Metanephros (tissue), 2 donors: ENCODE measurements around the gene DHH. TPM values are rescaled to one million over a fixed set of nuclear protein-coding genes. Genes with fewer than 3 reads are reported as not detected.

Experiments used
- small RNA-seq: library from RNA; depleted of rRNA; stranded (forward); fragments of <200 nt; gene quantifications from one replicate; pipeline ENCODE3, GENCODE V24; 2014; ENCODE audit warnings: low replicate concordance
- total RNA-seq: library from RNA; depleted of rRNA; stranded (reverse); fragments of >200 nt; gene quantifications from one replicate; pipeline ENCODE4 v1.2.3, GENCODE V29; 2014

DHH gene
- total RNA-seq, result 0.88 TPM

DNA sequence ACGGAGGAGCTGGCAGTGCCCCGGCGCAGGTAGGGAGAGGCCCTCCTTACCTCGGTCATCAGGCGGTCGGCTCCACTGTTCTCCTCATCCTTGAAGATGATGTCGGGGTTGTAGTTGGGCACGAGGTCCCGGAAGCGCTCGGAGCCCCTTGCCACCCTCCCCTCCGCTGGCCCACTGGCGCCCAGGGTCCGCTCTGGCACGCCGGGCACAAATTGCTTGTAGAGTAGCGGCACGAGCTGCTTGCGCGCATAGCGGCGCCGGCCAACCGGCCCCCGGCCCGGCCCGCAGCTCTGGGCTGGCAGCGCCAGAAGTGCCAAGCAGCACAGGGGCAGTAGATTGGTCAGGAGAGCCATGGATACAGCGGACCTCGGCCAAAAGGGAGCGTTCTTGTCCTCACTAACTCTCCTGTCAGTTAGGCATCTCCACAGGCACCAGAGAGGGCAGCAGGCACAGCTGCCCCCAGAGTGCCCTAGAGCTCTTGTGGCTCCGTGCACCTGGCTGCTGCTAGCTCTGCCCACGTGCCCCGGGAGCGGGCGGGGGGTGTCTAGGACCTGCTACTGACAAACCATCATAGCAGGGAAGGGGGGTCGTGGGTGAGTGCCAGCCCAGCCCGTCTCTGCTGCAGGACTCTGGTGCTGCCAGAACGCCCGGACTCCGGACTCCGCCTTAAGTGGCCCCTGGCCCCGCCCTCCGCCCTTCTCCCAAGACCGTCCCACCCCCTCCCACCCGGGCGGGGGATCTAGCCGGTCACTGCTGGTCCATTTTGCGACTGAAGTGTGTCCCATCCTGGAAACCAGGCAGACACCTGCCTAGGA lies at the start of gene DHH:
TSS of gene DHH (minus strand) at position 642 of the 815 bp plus-strand sequence. CDS start at position 353, 289 bp downstream.

DNA sequence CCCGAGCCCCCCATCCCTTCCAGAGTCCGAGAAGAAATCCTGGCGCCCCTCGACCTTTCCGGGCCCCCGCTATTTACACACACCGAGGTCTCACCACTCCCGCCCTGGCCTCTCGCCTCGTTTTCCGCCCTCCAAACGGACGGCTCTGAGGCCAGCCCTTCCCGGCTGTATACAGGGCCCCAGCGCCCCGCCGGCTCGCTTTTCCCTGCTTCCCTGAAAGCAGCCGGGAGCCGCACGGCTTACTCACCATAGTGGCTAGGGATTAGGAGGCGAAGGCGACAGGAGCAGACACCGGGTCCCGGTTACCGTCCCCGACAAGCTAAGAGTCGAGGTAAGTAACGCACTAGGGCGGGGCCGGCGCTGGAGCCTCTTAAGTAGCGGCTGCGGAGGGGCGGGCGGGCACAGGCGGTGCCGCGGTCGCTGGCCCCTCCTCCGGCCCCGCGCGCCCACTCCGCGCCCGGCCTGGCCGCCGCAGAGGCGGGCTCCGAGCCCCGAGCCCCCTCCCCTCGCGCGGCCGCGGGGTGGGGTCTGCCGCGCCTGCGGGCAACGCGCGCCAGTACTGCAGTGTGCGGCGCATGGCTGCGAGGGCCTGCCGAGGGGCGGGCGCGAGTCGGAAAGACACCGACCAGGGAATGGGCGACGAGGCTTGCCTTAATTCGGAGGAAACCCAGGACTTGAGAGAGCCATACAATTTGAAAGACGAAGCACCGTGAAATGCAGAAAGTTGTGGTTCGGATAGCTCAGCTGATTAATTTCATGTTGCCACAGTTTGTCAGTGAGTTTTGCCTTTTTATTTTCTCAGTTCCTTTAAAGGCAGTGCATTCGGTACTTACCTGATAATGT lies 36.7 kb upstream of the DHH start, which contains the start of gene TUBA1B:
TSS of gene TUBA1B (minus strand) at position 345 of the 843 bp plus-strand sequence. CDS start at position 250, 95 bp downstream.

DNA sequence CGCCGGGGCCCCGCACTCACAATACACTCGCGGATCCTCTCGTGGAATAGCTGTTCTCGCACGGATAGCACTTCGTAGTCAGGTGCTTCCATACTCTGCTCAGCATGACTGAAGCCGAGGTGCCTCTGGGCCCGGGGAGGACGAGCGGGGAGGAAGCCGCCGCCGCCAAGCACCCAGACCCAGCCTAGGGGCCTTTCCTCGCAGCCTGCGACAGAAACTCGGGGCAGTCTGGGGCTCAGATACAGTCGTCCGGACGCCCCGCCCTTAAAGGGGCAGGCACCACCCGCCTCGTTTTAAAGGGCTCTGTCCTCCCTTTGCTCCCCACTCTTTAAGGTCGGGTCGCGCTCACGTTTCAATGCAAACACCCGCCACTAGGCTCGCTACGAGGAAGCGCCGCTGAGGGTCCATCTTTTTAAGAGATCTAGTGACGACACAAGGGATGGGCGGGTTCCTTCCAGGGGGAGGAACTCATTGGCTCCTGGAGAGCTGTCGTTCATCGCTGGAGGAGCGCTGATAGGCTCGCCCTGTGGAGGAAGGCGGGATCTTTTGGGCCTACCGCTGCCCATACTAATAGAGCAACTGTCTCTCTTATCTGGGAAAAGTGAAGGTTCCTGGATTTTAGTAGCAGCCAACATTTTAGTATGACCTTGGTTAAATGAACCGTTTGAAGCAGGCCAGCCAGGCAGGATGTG lies 16.0 kb upstream of the DHH start, which contains the start of gene LMBR1L:
TSS of gene LMBR1L (minus strand) at position 384 of the 692 bp plus-strand sequence. CDS start at position 92, 292 bp downstream.

DNA sequence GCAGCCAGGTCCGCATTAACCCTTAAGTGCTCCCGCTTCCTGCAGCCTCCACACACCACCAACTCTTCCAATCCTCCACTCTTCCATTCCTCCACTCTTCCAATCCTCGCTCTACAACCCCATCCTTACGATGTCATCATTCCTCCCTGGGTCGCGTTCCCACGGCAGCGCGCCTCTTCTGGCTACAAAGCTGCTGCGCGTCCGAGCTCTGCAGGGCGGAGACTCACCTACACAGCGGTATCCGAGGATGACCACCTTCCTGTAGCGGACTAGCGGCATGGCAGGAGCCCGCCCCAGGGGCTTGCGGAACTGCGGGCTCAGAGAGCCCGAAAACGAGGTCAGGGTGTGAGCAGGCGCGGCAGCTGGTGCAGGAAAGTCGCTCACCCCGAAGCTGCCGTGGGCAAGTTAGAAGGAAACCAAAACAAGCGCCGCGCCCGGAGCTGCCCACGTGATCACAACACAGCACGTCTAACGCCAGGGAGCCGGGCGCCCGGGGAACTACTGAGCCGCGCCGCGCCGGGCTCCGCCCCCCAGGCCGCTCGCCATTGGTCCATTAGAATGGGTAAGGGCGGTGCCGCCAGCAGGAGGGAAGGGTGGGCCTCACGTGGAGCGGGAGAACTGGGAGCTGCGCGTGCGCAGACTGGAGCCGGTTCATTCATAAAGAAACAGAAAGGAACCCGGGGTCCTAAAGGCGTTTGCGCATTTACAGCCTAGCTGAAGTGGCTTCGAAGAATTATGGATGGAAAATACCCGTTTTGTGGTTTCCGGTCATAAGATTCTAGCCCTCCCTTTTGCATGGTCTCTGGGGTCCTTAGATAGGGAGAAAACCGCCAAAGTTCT lies 24.9 kb downstream of the DHH start, which contains the start of gene RHEBL1:
TSS of gene RHEBL1 (minus strand) at position 473 of the 840 bp plus-strand sequence. CDS start at position 279, 194 bp downstream.

DNA sequence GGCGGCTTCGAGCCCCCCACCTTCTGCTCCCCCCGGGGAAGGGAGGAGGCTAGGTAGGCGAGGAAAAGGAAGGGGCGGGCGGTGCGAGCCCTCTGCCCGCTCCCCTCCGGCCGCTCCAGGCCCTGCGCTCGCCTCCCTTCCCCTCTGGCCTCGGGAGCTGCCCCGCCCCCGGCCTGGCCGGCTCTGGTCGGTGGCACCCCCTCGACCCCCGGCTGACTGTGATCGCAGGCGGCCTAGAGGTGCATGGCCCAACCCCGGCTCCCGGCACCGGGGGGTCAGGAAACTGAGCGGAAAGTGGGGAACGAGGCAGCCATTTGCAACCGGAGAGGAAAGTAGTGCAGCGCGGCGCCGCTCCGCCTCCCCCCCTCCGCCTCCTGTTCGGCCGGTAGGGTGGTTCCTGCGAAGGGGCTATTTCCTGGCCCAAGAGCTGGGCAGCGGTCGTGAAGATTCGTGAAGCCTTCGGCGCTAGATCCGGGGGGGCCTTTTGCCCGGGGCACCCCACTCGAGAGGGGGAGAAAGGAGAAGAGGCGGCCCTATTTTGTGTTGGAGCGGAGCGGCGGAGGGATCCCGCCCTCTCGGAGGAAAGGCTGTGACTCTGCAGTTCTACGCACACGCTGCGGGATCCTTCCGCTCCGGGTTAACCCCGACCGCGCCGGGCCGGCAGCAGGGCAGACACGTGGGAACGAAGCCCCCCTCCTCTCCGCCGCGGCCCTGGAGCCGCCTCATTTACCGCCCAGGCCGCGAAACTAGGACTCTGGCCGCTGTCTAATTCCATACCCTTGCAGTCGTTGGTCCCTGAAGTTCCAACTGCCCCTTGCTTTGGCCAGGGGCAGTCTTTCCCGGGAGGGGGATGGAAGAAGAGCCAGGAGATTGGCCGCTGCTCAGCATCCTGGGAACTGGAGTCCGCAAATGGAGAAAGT lies 34.1 kb downstream of the DHH start, which contains the start of gene KMT2D:
TSS of gene KMT2D (minus strand) at position 558 of the 920 bp plus-strand sequence. CDS start 5,470 bp downstream, outside the sequence.

Small RNAs within 50 kb of the gene (small RNA-seq; reads per million reads assigned to genes)
- not detected for gene RF00019

Other genes starting within 250 kb of the DHH start
- 79.4 TPM for gene DDX23, start 242.6 kb downstream of the DHH start, total RNA-seq
- gene RND1, start 228.9 kb downstream of the DHH start, total RNA-seq, result 4.3 TPM
- gene FKBP11, start 169.3 kb downstream of the DHH start, total RNA-seq, result 11.3 TPM
- 42.2 TPM for gene ARF3, start 137.3 kb downstream of the DHH start, total RNA-seq
- not detected for gene WNT10B, start 123.1 kb downstream of the DHH start, total RNA-seq
- not detected for gene WNT1, start 116.5 kb downstream of the DHH start, total RNA-seq
- gene DDN, start 95.4 kb downstream of the DHH start, total RNA-seq, result 23.6 TPM
- 38.2 TPM for gene PRKAG1, start 76.0 kb downstream of the DHH start, total RNA-seq
- 80.5 TPM for gene KMT2D, start 34.0 kb downstream of the DHH start, total RNA-seq
- 1.3 TPM for gene RHEBL1, start 24.8 kb downstream of the DHH start, total RNA-seq
- 69.4 TPM for gene LMBR1L, start 16.0 kb upstream of the DHH start, total RNA-seq
- gene TUBA1B, start 36.6 kb upstream of the DHH start, total RNA-seq, result 596 TPM
- 311 TPM for gene TUBA1A, start 94.3 kb upstream of the DHH start, total RNA-seq
- gene TUBA1C, start 170.3 kb upstream of the DHH start, total RNA-seq, result 105 TPM
- gene PRPH, start 200.3 kb upstream of the DHH start, total RNA-seq, result 0.18 TPM
- 13.0 TPM for gene TROAP, start 228.5 kb upstream of the DHH start, total RNA-seq
- gene C1QL4, start 242.4 kb upstream of the DHH start, total RNA-seq, result 1.1 TPM